Dedifferentiated amniotic fluid mesenchymal stem cell (primary cell): ENCODE results near the gene IQSEC1.

Source experiments
- DNase-seq: peaks from one replicate; pipeline ENCODE4 v3.0.0-alpha.2; 2016; ENCODE audit errors: extremely low spot score

The IQSEC1 gene

GRCh38 chr3:13049400-13049799 is 23.8 kb downstream of the IQSEC1 start:
- DNase-seq: no peak

- no peak for DNase-seq
These were observed 25.7 kb downstream of the IQSEC1 start for GRCh38 chr3:13047296-13048165.

GRCh38 chr3:13046569-13047274 is 26.5 kb downstream of the IQSEC1 start:
- DNase-seq: no peak

- DNase-seq: no peak
These were observed 27.2 kb downstream of the IQSEC1 start for GRCh38 chr3:13045904-13046568.

- no peak for DNase-seq
These were observed 27.9 kb downstream of the IQSEC1 start for GRCh38 chr3:13045241-13045903.

- no peak for DNase-seq
These were observed 28.6 kb downstream of the IQSEC1 start for GRCh38 chr3:13044496-13045240.

- no peak for DNase-seq
These were observed 29.6 kb downstream of the IQSEC1 start for GRCh38 chr3:13043656-13044055.

GRCh38 chr3:13042715-13043271 is 30.4 kb downstream of the IQSEC1 start:
- DNase-seq: no peak

GRCh38 chr3:13042127-13042701 is 31.0 kb downstream of the IQSEC1 start:
- DNase-seq: no peak

GRCh38 chr3:13041113-13041776 is 32.0 kb downstream of the IQSEC1 start:
- no peak for DNase-seq

- no peak for DNase-seq
These were observed 32.7 kb downstream of the IQSEC1 start for GRCh38 chr3:13040361-13041074.

- DNase-seq: no peak
These were observed 33.9 kb downstream of the IQSEC1 start for GRCh38 chr3:13039213-13039896.

- DNase-seq: no peak
These were observed 35.6 kb downstream of the IQSEC1 start for GRCh38 chr3:13037458-13038117.

- no peak for DNase-seq
These were observed 38.4 kb downstream of the IQSEC1 start for GRCh38 chr3:13034861-13035260.

- no peak for DNase-seq
These were observed 39.0 kb downstream of the IQSEC1 start for GRCh38 chr3:13034109-13034800.

- no peak for DNase-seq
These were observed 41.0 kb downstream of the IQSEC1 start for GRCh38 chr3:13032206-13032605.

GRCh38 chr3:13031621-13032020 is 41.6 kb downstream of the IQSEC1 start:
- DNase-seq: no peak

- no peak for DNase-seq
These were observed 42.5 kb downstream of the IQSEC1 start for GRCh38 chr3:13030684-13031083.
